Neural cell (in vitro differentiated cells): ENCODE measurements around the gene EXOC4. TPM values are rescaled to one million over a fixed set of nuclear protein-coding genes. Genes with fewer than 3 reads are reported as not detected.

Experiments used
- H2AFZ ChIP-seq: fragments of 200-600, 300-800 bp; sonication (generic), shearing (Covaris generic); 2 replicates; pipeline ENCODE4 v1.6.0; 2014; ENCODE audit warnings: low read depth, mild to moderate bottlenecking, antibody characterized with exemption, low read length, moderate library complexity
- H3F3A ChIP-seq: fragments of 200-600 bp; shearing (Covaris generic); 2 replicates; pipeline ENCODE4 v1.6.1; 2016; ENCODE audit warnings: mild to moderate bottlenecking, moderate library complexity, mixed read lengths, antibody characterized with exemption, low read length; ENCODE audit not compliant: insufficient read depth, poor library complexity, severe bottlenecking
- H3K27ac ChIP-seq: fragments of 200-600, 300-800 bp; sonication (generic), shearing (Covaris generic); 2 replicates; pipeline ENCODE4 v1.5.1; 2014; ENCODE audit warnings: mild to moderate bottlenecking, low read length, moderate library complexity
- H3K27me3 ChIP-seq: fragments of 300-800, 200-600 bp; sonication (generic), shearing (Covaris generic); 2 replicates; pipeline ENCODE4 v1.6.0; 2014; ENCODE audit warnings: mild to moderate bottlenecking, low read depth, low read length, moderate library complexity; ENCODE audit not compliant: insufficient read depth
- H3K36me3 ChIP-seq: fragments of 300-800, 200-600 bp; sonication (generic), shearing (Covaris generic); 2 replicates; pipeline ENCODE4 v1.5.1; 2014; ENCODE audit warnings: mild to moderate bottlenecking, antibody characterized with exemption, low read length, moderate library complexity; ENCODE audit not compliant: insufficient read depth
- H3K4me2 ChIP-seq: fragments of 300-800, 200-600 bp; sonication (generic), shearing (Covaris generic); 2 replicates; pipeline ENCODE4 v1.6.0; 2014; ENCODE audit warnings: mild to moderate bottlenecking, low read length
- H3K4me3 ChIP-seq: fragments of 300-800, 200-600 bp; sonication (generic), shearing (Covaris generic); 2 replicates; pipeline ENCODE4 v1.5.1; 2014; ENCODE audit warnings: mild to moderate bottlenecking, low read length, moderate library complexity
- H3K79me2 ChIP-seq: fragments of 200-600 bp; shearing (Covaris generic); replicated peaks from 2 replicates; pipeline ENCODE4 v1.6.0; 2014; ENCODE audit warnings: mild to moderate bottlenecking, low read length, moderate library complexity; ENCODE audit not compliant: insufficient read depth
- H3K9ac ChIP-seq: fragments of 300-800, 200-600 bp; sonication (generic), shearing (Covaris generic); 2 replicates; pipeline ENCODE4 v1.6.1; 2016; ENCODE audit warnings: mild to moderate bottlenecking, low read length, mixed read lengths
- H3K9me2 ChIP-seq: fragments of 200-600 bp; shearing (Covaris generic); 2 replicates; pipeline ENCODE4 v1.6.1; 2016; ENCODE audit warnings: mild to moderate bottlenecking, low read length, mixed read lengths; ENCODE audit not compliant: insufficient read depth
- H3K9me3 ChIP-seq: fragments of 200-600, 300-800 bp; sonication (generic), shearing (Covaris generic); 2 replicates; pipeline ENCODE4 v1.6.1; 2016; ENCODE audit warnings: mild to moderate bottlenecking, mixed run types, low read length, moderate library complexity, mixed read lengths
- H4K20me1 ChIP-seq: fragments of 200-600 bp; shearing (Covaris generic); 2 replicates; pipeline ENCODE4 v1.6.1; 2016; ENCODE audit warnings: mild to moderate bottlenecking, mixed run types; ENCODE audit not compliant: insufficient read depth
- EP300 ChIP-seq: fragments of 450-650 bp; conservative IDR thresholded peaks from 2 replicates; pipeline ENCODE4 v1.6.1; 2014; ENCODE audit warnings: antibody characterized with exemption, mild to moderate bottlenecking, moderate library complexity; ENCODE audit not compliant: poor library complexity, severe bottlenecking
- EZH2 ChIP-seq: fragments of 200-600, 300-800 bp; shearing (Covaris generic), sonication (generic); IDR thresholded peaks from 2 replicates; pipeline ENCODE4 v1.6.1; 2014; ENCODE audit warnings: antibody characterized with exemption, low read length, borderline replicate concordance, mild to moderate bottlenecking; ENCODE audit not compliant: insufficient read depth, poor library complexity, severe bottlenecking
- MXI1 ChIP-seq: fragments of 450-650 bp; conservative IDR thresholded peaks from 2 replicates; pipeline ENCODE4 v1.6.1; 2014; ENCODE audit warnings: antibody characterized with exemption, mild to moderate bottlenecking; ENCODE audit not compliant: poor library complexity, severe bottlenecking
- POLR2AphosphoS5 ChIP-seq: IDR thresholded peaks from 2 replicates; pipeline ENCODE4 v1.6.1; 2012
- RAD21 ChIP-seq: fragments of 450-650 bp; conservative IDR thresholded peaks from 2 replicates; pipeline ENCODE4 v1.6.1; 2014; ENCODE audit warnings: antibody characterized with exemption, mild to moderate bottlenecking, moderate library complexity
- SMC3 ChIP-seq: fragments of 450-650 bp; conservative IDR thresholded peaks from 2 replicates; pipeline ENCODE4 v1.6.1; 2014; ENCODE audit warnings: antibody characterized with exemption, mild to moderate bottlenecking, moderate library complexity; ENCODE audit not compliant: poor library complexity
- TAF1 ChIP-seq: IDR thresholded peaks from 2 replicates; pipeline ENCODE4 v1.6.1; 2012; ENCODE audit warnings: low read depth
- polyA plus RNA-seq: library from polyadenylated mRNA; depleted of rRNA; stranded (reverse); fragments of >200 nt; gene quantifications from 2 replicates; pipeline ENCODE4 v1.2.3, GENCODE V29; 2014
- TF ChIP-seq, protein P1 (sequence below): IDR thresholded peaks from 2 replicates; pipeline ENCODE4 v1.6.1; 2012; ENCODE audit warnings: borderline replicate concordance
- TF ChIP-seq, protein P2 (sequence below): fragments of 450-650 bp; IDR thresholded peaks from 2 replicates; pipeline ENCODE4 v1.5.1; 2014; ENCODE audit warnings: antibody characterized with exemption, mild to moderate bottlenecking, moderate library complexity; ENCODE audit not compliant: poor library complexity, severe bottlenecking

The EXOC4 gene
- polyA plus RNA-seq, 1 donor from 2014 or later: 36.5 TPM

GRCh38 chr7:134016942-134017303, 764.0 kb downstream of the EXOC4 start:
- Histone ChIP-seq H4K20me1 (no peaks in the 10 kb centered on the region), H3K4me3 (no peak overlapping the region), H3K9me3 (no peaks in the 10 kb centered on the region), H3K4me2 (no peak overlapping the region), H3F3A (no peaks in the 10 kb centered on the region), H3K79me2 (no peaks in the 10 kb centered on the region), H3K9me2 (no peaks in the 10 kb centered on the region), H2AFZ (no peak overlapping the region), H3K36me3 (no peaks in the 10 kb centered on the region), H3K9ac (no peak overlapping the region), H3K27ac (no peak overlapping the region), H3K27me3 (no peaks in the 10 kb centered on the region)
- TF ChIP-seq RAD21: no peak
- TF ChIP-seq POLR2AphosphoS5: no peak
- TF ChIP-seq SMC3: no peak
- TF ChIP-seq EZH2: no peak
- TF ChIP-seq, protein P1, sequence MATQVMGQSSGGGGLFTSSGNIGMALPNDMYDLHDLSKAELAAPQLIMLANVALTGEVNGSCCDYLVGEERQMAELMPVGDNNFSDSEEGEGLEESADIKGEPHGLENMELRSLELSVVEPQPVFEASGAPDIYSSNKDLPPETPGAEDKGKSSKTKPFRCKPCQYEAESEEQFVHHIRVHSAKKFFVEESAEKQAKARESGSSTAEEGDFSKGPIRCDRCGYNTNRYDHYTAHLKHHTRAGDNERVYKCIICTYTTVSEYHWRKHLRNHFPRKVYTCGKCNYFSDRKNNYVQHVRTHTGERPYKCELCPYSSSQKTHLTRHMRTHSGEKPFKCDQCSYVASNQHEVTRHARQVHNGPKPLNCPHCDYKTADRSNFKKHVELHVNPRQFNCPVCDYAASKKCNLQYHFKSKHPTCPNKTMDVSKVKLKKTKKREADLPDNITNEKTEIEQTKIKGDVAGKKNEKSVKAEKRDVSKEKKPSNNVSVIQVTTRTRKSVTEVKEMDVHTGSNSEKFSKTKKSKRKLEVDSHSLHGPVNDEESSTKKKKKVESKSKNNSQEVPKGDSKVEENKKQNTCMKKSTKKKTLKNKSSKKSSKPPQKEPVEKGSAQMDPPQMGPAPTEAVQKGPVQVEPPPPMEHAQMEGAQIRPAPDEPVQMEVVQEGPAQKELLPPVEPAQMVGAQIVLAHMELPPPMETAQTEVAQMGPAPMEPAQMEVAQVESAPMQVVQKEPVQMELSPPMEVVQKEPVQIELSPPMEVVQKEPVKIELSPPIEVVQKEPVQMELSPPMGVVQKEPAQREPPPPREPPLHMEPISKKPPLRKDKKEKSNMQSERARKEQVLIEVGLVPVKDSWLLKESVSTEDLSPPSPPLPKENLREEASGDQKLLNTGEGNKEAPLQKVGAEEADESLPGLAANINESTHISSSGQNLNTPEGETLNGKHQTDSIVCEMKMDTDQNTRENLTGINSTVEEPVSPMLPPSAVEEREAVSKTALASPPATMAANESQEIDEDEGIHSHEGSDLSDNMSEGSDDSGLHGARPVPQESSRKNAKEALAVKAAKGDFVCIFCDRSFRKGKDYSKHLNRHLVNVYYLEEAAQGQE: no peak
- TF ChIP-seq, protein P2, sequence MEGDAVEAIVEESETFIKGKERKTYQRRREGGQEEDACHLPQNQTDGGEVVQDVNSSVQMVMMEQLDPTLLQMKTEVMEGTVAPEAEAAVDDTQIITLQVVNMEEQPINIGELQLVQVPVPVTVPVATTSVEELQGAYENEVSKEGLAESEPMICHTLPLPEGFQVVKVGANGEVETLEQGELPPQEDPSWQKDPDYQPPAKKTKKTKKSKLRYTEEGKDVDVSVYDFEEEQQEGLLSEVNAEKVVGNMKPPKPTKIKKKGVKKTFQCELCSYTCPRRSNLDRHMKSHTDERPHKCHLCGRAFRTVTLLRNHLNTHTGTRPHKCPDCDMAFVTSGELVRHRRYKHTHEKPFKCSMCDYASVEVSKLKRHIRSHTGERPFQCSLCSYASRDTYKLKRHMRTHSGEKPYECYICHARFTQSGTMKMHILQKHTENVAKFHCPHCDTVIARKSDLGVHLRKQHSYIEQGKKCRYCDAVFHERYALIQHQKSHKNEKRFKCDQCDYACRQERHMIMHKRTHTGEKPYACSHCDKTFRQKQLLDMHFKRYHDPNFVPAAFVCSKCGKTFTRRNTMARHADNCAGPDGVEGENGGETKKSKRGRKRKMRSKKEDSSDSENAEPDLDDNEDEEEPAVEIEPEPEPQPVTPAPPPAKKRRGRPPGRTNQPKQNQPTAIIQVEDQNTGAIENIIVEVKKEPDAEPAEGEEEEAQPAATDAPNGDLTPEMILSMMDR: no peak
- no peak for TF ChIP-seq EP300
- TF ChIP-seq MXI1: no peak
- TF ChIP-seq TAF1: no peak

- Histone ChIP-seq H3K27me3 (no peaks in the 10 kb centered on the region), H3K4me3 (no peak overlapping the region), H3K4me2 (no peak overlapping the region), H3K79me2 (no peaks in the 10 kb centered on the region), H3K9me3 (no peaks in the 10 kb centered on the region), H2AFZ (no peak overlapping the region), H3K27ac (no peak overlapping the region), H3K9me2 (no peaks in the 10 kb centered on the region), H4K20me1 (no peaks in the 10 kb centered on the region), H3K36me3 (no peaks in the 10 kb centered on the region), H3F3A (no peaks in the 10 kb centered on the region), H3K9ac (no peak overlapping the region)
- TF ChIP-seq RAD21 (no peak), MXI1 (no peak)
- TF ChIP-seq, protein P1: no peak
- TF ChIP-seq, protein P2: no peak
Observed at GRCh38 chr7:134018306-134018705, 765.4 kb downstream of the EXOC4 start.
